Chondrocyte (in vitro differentiated cells): Measurements from ENCODE around the gene SUCNR1. TPM values are rescaled to one million over a fixed set of nuclear protein-coding genes. Genes with fewer than 3 reads are reported as not detected.
A peak's percentile ranks its signal among the peaks of the same experiment; 100 is the strongest.

Source experiments
- DNase-seq: peaks from one replicate; pipeline ENCODE4 v3.0.0; 2021; ENCODE audit warnings: mixed read lengths, low spot score
- H3K27ac Mint-ChIP-seq: one replicate; pipeline ENCODE4 v1.8.0; 2021; ENCODE audit warnings: mild to moderate bottlenecking, moderate library complexity, mixed read lengths; ENCODE audit not compliant: unreplicated experiment
- H3K27me3 Mint-ChIP-seq: 2 replicates; pipeline ENCODE4 v1.8.0; 2021; ENCODE audit warnings: low read depth, mixed read lengths
- H3K36me3 Mint-ChIP-seq: 2 replicates; pipeline ENCODE4 v1.8.0; 2021; ENCODE audit warnings: low read depth, mixed read lengths
- H3K4me1 Mint-ChIP-seq: 2 replicates; pipeline ENCODE4 v1.8.0; 2021; ENCODE audit warnings: low read depth, mild to moderate bottlenecking, mixed read lengths
- H3K4me3 Mint-ChIP-seq: one replicate; pipeline ENCODE4 v1.8.0; 2021; ENCODE audit warnings: mild to moderate bottlenecking, moderate library complexity, mixed read lengths; ENCODE audit not compliant: unreplicated experiment
- H3K9me3 Mint-ChIP-seq: 2 replicates; pipeline ENCODE4 v1.8.0; 2021; ENCODE audit warnings: low read depth, mixed read lengths
- CTCF ChIP-seq: fragments of 200-600 bp; sonication (generic); IDR thresholded peaks from 2 replicates; pipeline ENCODE4 v1.5.0; 2021; ENCODE audit warnings: antibody characterized with exemption, mild to moderate bottlenecking, moderate library complexity
- long read RNA-seq: library from polyadenylated mRNA; stranded (forward); transcript quantifications from one replicate; pipeline ENCODE4 v2.0.0, GENCODE V29; 2021
- total RNA-seq: library from RNA; stranded (reverse); gene quantifications from 3 replicates; pipeline ENCODE4 v1.2.1, GENCODE V29; 2021

SUCNR1 gene
- total RNA-seq = 0.12 to 0.13 TPM in 2 of 3 replicates, not detected in the other
- long read RNA-seq = 0 reads

GRCh38 chr3:151873398-151873797, at the start of gene SUCNR1:
TSS of gene SUCNR1 (plus strand) at chr3:151873643. CDS start at chr3:151879893, 6,250 bp downstream.
- Mint-ChIP-seq H3K4me3 (no peak within 1 kb of the TSS), H3K9me3 (no peaks in the 10 kb centered on the region), H3K27ac (no peak within 1 kb of the TSS), H3K4me1 (peaks cover 9% of the 10 kb centered on the region), H3K27me3 (no peaks in the 10 kb centered on the region), H3K36me3 (no peaks in the 10 kb centered on the region)
- no peak for TF ChIP-seq CTCF
- no peak for DNase-seq

GRCh38 chr3:151827816-151828215, 45.6 kb upstream of the SUCNR1 start:
- H3K27me3 Mint-ChIP-seq = no peaks in the 10 kb centered on the region
- no peak for TF ChIP-seq CTCF
- peaks cover 11% of the 10 kb centered on the region for H3K9me3 Mint-ChIP-seq
- H3K4me3 Mint-ChIP-seq = no peak overlapping the region
- H3K36me3 Mint-ChIP-seq = no peaks in the 10 kb centered on the region
- no peak overlapping the region for H3K27ac Mint-ChIP-seq
- H3K4me1 Mint-ChIP-seq = no peaks in the 10 kb centered on the region
- no peak for DNase-seq

GRCh38 chr3:151835751-151836525, 37.5 kb upstream of the SUCNR1 start:
- no peaks in the 10 kb centered on the region for H3K27me3 Mint-ChIP-seq
- no peak overlapping the region for H3K27ac Mint-ChIP-seq
- no peak overlapping the region for H3K4me3 Mint-ChIP-seq
- no peak for DNase-seq
- no peaks in the 10 kb centered on the region for H3K9me3 Mint-ChIP-seq
- peaks cover 14% of the 10 kb centered on the region for H3K4me1 Mint-ChIP-seq
- no peaks in the 10 kb centered on the region for H3K36me3 Mint-ChIP-seq
- no peak for TF ChIP-seq CTCF

GRCh38 chr3:151837057-151837456, 36.4 kb upstream of the SUCNR1 start:
- Mint-ChIP-seq H3K27me3 (no peaks in the 10 kb centered on the region), H3K4me1 (peaks cover 19% of the 10 kb centered on the region), H3K4me3 (no peak overlapping the region), H3K27ac (peak overlapping the region; percentile 9), H3K9me3 (no peaks in the 10 kb centered on the region), H3K36me3 (no peaks in the 10 kb centered on the region)
- DNase-seq = no peak
- TF ChIP-seq CTCF = peak; percentile 4

- H3K36me3 Mint-ChIP-seq = no peaks in the 10 kb centered on the region
- DNase-seq = no peak
- no peak overlapping the region for H3K4me3 Mint-ChIP-seq
- no peaks in the 10 kb centered on the region for H3K27me3 Mint-ChIP-seq
- no peak overlapping the region for H3K27ac Mint-ChIP-seq
- peaks cover 20% of the 10 kb centered on the region for H3K4me1 Mint-ChIP-seq
- H3K9me3 Mint-ChIP-seq = no peaks in the 10 kb centered on the region
- peak; percentile 98 for TF ChIP-seq CTCF
Measured at GRCh38 chr3:151838574-151839312, 34.7 kb upstream of the SUCNR1 start.
